Fibroblast of skin of left biceps (primary cell): Measurements from ENCODE around the gene HCN3.

Experiments
- DNase-seq, 2 experiments: peaks; one replicate each; pipeline ENCODE4 v3.0.0-alpha.2; 2013; ENCODE audit warnings: low read depth in 2 of 2

The HCN3 gene

DNA sequence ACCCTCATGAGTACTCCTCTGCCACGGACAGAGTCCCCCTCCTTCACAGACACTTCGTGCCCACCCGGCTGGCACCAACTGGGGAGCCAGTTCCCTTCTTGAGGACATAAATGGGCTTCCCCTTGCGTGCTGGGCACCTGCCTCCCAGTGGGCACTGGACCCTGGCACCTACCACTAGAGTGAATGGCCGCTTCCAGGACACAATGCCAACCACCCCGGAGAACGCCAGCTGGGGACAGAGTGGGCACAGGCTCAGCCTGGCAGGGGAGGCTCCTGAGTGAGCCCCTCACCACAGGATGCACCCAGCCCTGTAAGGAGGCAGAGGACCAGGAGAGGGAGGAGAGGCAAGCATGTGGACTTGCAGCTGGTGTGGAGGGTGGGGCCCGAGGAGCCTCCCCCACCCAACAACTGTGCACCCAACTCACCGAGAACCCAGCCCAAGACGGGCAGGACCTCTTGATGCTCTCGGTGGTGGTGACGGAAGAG lies 23.0 kb upstream of the HCN3 start:
- no peak for DNase-seq

DNA sequence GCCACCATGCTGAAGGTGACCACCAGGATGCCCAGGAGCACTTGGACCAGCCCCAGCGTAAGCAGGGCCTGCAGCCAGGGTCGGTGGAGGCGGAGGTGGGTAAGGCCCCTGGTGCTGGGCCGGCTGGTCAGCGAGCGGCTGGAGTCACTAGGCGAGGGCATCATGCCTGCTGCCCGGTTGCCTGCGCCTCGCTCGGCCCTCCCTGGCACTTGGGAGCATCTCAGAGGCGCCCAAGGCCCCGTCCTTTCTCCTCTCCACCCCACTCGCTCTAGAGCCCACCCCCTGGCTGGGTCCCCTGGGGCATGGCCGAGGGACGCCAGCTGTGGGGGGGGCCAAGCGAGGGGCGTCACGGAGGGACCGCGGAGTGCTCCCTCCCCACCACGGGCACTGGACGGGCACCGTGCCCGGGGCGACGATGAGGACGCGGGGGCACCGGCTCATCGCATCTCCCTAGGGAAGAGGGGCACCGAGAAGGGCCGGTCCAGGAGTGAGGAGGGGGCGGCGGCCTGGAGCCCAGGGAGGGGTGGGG lies 22.5 kb upstream of the HCN3 start:
- no peak for DNase-seq

DNA sequence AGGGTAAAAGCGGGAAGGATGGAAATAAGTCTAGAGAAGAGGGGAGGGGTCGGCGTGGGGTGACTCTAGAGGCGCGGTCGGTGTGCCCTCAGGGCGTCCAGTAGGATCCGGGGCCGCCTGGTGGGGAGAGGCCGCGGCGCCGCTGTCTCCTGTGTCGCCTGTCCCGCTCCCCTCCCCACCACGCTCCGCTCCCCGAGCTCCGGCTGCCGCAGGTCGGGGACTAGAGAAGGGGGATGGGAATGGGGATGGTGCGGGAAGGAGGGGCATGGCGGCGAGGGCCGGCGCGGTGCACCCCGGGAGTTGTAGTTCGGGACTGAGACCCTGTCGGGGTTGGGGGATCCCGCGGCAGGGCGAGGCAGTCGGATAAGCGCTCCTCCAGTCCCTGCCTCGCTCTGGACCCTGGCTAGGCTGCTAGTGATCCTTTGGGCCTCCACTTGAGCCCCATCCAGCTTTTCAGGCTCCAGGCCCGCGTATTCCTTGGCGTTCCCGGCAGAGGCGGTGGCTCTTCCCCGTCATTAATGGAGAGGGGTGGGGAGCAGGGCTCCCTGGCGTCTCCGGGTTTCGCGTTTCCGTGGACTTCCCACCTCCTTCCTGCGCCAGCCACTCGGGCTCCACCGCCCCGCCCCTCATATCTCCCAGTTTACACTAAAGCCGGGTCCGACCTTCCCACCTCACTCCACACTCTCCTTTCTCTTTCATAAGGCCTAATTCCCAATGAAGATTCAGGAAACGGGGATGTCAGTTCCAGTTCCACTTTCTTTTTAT lies 21.8 kb upstream of the HCN3 start, which contains the start of gene ENTREP3:
TSS of gene ENTREP3 (minus strand) at position 241 of the 765 bp plus-strand sequence. CDS start 606 bp downstream, outside the sequence.
- peak in 1 of 2 experiments; percentile 43 for DNase-seq

DNA sequence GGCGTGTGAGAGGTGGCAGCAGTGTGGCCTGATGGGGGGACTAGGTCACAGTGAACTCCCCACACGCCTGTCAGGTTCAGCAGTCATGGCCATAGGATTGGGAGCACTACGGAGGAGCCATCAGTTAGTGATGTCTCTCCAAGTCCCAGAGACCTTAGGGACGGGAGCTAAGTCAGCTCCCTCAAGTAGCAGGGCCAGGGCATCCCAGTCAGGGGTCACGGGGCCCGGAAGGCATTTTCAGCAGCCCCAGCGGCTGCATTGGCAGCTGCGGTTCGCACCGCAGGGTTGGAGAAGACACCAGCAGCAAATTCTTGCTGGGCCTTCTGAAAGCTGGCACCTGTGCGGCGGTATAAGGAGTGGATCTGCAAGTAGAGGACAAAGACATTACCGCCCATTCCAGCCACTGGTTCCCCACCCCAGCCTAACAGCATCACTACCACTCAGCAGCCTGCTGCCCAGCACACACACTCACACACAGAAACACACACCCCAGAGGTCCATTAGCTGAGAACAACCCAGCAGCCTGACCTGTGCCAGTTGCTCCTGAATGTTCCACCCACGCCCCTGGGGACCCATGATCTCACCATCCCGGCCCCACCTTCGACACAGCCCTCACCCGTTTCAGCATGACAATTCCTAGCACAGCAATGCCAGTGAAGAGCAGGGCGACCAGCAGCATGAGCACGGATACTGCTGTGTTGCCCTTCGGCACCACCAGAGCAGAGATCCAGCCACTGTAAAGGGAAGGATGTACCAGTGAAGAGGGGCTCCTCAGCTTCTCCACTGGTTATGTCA lies 21.0 kb upstream of the HCN3 start:
- no peak for DNase-seq

DNA sequence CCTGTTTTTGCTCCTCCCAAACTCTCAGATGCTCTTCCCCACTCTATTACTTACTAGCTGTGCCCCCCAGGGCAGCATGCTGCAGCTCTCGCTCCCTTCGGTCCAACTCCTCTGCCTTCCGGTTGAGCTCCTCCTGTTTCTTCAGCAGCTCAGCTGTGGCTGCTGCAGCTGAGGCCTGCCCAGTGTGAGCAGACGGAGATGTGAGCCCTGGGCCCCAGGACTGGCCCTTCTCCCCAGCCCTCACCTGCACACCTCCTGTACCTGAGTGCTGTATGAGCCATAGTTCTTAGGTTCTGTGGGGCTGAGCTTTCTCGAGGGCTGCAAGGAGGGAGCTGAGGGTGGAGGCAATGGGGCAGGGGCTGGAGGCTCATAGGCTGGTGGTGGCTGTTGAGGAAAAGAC lies 17.0 kb upstream of the HCN3 start:
- no peak for DNase-seq

DNA sequence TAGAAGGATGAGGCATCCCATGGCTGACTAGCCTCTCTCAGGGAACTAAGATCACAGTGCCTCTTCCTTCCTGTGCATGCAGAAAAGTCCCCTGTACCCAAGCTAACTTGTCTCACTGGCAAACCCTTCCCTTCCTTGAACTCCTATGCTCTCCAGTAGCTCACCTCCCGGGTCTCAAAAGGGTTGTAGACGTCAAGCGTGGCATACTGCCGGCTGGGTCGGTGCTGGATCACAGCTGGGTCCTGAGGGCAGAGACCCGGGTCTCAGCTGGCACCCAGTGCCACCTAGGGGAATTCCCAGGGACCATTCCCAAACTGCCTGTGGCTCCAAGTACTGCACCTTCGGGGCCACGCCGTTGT lies 15.8 kb upstream of the HCN3 start:
- no peak for DNase-seq

DNA sequence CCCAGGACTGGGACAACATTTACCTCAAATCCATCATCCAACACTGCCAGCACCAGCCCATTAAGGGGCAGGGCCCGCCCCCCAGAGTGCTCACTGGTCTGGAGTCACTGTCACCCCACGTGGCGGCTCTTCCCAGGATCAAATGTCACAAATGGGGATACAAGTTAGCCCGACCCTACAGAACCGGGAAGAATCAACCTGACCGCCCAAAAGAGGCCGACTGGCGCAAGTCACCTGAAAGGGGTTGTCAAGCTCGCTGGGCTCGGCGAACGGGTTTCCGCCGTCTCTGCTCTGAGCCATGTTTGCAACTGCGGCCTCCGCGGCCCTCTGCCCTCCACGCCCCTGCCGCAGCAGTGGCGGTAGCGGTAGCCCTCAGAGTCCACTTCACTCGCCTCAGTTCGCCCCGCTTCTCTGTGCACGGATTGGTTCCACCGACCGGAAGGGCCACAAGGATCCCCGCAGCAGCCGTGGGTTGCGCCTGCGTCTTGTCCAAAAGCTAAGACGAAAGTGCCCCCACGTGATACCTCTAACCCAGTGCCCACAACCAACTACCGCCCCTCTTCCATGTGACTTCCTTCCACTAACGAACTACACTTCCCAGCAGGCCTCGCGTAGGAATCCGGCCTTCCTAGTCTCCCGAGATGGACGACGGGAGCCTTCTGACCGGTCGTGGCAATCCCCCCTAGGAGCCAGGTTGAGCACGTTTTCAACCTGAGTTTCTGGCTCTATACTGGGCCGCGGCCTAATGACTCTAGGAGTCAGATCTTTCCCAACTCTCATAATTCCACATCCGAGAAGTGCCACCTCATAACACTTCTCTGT lies 15.2 kb upstream of the HCN3 start, which contains the start of gene SCAMP3:
TSS of gene SCAMP3 (minus strand) at position 509 of the 822 bp plus-strand sequence. CDS start at position 300, 209 bp downstream.
- DNase-seq, result peak; percentile 92

DNA sequence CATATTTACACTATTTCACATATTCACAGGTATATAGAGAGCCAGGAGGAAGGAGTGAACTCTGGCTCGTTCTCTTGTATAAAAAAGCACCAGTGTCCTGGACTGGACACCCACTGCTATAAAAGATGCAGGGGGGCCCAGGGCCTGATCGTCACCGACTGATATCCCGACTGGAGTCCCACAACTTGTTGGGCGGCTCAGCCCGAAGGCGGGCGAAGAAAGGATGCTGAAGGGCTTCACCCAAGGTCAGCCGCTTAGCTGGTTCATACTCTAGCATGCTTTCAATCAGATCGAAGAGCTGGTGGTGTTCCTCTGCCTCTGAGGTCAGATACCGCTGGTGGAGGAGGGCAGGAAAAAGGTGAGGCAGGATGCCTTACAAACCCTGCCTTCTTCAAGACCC lies 14.2 kb upstream of the HCN3 start:
- DNase-seq, result no peak

DNA sequence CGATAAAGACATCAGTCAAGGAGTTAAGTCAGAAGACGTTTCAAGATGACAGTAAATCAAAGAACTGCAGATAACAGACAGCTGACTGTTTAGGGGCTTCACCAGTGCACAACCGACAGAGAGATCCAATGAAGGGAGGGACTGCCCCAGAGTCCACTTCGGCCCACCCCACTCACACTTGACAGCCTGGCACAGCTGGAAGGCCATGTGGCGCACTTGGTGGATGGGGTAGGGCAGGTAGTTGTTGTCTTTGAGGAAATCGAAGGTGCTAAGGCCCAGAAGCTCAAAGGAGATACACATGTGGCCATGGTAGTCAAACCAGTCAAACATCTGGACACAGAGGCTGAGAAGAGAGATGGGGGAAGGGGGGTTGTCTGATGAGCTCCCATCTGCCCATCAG lies 10.7 kb upstream of the HCN3 start:
- DNase-seq, result no peak

DNA sequence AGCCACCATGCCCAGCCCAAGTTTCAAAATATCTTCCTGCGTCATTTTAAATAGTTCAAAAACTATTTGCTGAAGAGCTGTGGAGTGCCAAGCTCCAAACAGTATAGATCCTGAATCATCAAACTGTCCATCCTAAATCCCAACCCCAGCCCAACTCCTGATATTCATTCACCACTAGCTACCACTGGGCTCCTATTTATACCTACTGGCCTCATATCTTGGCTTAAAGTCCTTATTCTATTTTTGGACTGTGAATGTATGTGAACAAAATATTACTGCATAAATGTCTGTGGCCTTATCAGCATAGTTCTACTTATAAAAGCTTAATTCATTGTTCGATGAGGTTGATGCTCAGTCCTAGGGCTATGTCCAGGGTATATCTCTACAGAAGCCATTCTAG lies 9.9 kb upstream of the HCN3 start:
- DNase-seq, result no peak

DNA sequence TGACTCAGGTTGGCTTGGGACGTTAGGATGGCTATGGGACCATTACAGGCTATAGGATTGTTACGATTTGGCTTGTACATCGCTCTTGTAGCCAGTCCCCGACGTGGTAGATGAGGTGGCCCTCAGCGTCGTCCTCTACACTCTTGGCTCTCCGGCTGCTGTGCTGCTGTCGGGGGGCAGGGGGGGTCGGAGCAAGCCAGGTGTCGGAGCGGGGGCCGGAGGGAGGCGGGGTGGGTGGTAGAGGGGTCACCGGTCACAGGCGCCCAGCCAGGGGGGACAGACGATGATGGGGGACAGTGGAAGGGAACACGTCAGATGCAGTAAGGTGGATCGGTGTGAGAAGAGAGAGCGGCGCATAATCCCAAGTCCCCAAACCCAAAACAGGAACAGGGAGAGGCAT lies 8.6 kb upstream of the HCN3 start:
- DNase-seq, result no peak

DNA sequence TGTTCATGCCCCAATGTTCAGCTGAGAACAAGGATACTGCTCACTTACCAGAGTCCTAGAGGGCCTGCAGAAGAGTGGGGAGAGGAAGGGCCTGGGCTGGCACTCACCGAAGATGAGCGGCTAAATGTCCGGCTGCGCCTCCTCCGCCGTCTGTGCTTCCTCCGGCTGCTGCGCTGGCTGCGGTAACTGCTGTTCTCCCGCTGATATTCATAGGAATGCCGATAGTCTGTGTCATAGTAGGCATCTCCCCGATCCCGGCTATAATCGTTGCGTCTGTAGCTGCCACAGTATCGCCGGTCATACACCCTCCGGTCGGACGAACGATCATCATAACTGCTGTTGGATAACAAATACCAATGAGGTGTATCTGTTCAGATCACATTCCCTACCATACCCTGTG lies 7.9 kb upstream of the HCN3 start:
- no peak for DNase-seq

DNA sequence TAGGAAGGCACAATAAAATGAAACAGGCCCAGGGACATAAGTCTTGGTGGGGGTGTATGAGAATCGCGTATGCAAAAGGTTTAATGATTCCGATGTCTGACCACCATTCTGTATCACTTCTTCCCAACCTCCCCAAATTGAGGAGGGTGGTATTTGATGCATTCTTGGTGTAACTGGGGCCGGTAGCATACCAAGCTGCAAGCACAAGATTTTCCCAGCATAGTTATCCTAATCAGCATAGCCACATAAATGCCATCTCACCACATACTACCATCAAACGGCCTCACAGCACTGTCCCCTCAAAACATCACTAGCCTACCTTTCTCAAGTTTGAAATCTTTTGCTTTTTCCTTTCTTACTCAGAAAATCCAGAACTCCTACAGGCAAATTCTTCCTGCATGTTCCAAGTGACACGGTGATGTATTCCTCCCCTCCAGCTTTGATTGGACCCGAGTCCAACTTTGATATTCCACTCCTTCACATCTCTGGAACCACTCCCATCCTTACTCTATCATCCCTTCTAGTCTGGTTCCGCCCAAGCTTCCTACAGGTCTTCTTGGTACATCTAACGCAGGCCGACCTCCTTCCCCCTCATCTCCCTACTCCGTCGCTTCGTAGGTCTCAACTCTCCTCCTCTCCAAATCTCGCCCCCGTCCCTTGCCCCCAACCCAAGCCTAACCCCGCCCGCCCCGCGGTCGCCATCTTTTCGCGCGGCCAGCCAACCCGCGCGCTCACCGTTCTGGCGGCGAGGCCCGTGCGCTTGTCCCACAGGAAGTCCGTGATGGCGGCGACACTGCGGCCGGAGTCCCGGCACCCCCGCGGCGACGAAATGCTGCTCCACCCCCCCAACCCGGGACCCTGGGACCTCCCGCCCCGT lies 4.6 kb upstream of the HCN3 start:
- DNase-seq, result no peak

DNA sequence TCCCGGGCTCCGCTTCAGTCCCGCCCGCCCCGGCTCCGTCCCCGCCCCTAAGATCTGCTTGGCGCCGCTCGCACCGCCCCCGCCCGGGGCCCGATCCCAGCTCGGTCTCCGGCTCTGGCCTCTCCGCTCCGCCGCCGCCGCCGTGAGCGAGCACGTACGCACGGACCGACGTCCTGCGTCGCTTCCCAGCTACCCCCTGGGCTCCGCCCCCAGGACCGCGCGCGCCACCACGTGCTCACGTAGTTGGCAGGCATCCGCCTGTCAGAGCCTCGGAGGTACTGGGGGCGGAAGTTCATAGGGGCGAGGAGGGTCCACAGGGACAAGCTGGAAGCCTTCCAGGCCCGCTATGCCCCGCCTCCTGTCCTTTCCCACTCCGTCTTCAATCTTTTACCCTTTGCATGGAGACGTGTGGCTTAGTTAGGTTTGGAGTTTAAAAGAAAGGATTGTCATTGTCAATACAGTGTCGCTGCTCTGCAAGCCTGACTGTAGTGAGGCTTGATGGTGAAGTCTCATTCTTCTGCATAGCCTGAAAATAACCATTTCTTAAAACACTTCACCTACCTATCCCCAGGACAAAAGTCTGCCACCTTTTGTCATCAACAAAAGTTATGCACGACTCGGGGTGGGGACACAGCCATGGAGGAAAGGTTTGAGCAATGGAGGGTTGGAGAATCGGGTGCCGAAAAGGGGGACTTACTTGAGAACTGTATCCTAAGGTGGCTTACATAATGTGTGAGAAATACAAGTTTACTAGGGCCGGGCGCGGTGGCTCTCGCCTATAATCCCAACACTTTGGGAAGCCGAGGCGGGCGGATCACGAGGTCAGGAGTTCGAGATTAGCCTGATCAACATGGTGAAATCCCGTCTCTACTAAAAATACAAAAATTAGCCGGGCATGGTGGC lies 3.7 kb upstream of the HCN3 start, which contains the start of gene CLK2:
TSS of gene CLK2 (minus strand) at position 162 of the 903 bp plus-strand sequence. CDS start 2,527 bp downstream, outside the sequence.
- DNase-seq, result peak; percentile 86

DNA sequence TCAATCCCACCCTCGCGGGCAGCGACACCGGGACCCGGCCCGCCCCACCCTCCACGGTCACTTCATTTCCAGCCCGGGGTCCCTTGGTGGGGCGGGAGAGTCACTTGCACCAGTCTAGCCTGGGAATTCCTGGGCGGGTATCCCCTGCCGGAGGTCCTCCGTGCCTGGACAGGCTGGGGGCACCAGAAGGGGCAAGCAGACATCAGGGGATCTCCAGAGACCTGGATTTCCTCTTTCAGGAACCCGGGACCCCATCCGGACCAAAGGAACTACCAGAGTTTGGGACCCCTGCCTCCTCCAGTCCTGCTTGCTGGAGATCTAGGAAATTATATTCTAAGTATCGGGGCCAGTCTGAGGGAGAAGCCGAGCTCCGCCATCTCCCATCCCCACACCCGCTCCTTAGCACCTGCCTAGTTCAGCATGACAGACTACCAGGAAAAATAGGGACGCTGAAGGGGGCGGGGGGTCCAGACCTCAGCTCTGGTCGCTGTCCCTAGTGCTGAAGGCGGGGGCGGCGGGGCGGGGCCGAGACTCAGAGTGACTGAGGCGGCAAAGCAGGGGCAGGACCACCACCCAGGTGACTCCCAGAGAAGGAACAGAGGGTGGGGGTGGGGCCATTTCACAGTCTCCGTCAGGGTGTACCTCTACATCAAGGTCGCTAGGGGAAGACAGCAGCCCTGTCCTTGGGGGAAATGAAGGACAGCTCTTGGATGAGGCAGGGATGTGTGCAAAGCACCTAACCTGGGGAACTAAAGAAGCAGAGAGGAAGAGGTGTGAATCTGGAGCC lies 832 bp downstream of the HCN3 start:
- no peak for DNase-seq

DNA sequence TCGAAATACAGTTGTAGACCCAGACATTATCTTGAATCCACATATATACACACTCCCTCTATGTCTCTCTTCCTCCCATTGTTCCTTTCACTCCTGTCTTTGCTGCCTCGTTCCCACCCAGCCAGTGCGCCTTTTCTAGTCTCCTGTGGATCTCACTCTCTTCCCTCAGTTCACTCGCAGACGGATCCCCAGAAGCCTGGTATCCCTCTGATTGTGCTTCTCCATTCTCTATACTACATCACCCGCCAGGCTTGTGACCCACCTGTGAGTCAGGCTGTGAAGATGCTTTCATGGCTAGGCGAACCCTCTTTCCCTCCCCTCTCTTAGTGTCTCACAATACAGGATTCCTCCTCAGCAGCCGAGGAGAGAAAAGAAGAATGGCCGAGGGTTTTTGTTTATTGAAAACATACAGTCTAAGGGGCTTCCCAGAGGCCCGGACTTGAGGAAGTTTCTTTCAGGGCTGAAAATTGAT lies 1.5 kb downstream of the HCN3 start:
- DNase-seq, result no peak

DNA sequence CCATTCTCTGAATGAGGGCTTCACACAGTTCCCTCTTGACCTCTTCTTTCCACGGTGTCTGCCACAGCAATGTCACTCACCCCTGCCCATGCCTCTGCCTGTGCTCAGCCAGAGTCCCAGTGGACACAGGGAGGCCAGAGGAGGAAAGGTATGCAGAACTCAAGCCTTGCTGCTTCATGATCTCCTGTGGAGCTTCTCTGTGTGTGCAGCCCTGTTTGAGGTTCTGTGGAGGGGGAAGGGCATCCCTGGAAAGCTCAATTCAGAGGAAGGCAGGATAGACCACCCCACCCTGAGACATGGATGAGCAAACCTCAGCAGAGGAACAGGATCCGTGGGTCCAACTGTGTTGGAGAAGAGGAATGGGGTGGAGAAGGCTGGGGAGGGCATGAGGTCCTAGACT lies 2.0 kb downstream of the HCN3 start:
- DNase-seq, result no peak

DNA sequence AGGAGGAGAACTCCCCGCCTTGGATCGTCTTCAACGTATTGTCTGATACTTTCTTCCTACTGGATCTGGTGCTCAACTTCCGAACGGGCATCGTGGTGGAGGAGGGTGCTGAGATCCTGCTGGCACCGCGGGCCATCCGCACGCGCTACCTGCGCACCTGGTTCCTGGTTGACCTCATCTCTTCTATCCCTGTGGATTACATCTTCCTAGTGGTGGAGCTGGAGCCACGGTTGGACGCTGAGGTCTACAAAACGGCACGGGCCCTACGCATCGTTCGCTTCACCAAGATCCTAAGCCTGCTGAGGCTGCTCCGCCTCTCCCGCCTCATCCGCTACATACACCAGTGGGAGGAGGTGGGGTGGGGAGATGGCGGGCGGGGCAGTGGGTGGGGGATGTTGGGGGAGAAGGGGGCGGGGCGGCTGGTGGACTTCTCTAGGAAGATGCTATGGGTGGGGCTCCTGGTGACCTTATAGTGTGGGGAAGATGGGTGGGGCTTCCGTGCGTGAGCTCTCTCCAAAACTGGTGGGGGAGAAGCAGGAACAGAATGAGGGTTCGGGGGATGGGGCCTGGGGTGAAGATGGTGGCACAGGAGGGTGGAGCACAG lies 5.3 kb downstream of the HCN3 start:
- no peak for DNase-seq
